ENCODE data around the gene TAX1BP1. TPM values are rescaled to one million over a fixed set of nuclear protein-coding genes. Genes with fewer than 3 reads are reported as not detected.

Gene TAX1BP1
- total RNA-seq, 1 donor from 2014 or later, result 87.6 TPM

DNA sequence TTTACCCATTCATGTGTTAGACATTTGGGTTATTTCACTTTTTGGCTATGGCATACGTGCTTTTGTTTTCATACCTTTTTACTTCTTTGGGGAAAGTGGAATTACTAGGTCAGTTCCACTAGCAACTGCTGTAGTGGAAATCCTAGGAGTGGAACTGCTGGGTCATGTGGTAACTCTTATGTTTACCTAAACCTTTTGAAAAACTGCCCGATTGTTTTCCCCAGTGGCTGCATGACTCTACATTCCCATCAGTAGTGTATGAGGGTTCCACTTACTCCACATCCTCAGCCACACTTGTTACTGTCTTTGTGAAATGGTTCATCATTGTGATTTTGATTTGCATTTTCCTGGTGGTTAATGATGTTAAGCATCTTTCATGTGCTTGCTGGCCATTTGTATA lies 82.3 kb downstream of the TAX1BP1 start:
- H3K27me3 Mint-ChIP-seq, result no peaks in the 10 kb centered on the region
- no peaks in the 10 kb centered on the region for H3K9me3 Mint-ChIP-seq
- H3K4me3 Mint-ChIP-seq, result no peak overlapping the region
- no peak for DNase-seq (ENCODE audit: extremely low spot score, unreplicated experiment)
- TF ChIP-seq CTCF (conservative IDR thresholded peaks at IDR 0.05), result no peak
- H3K36me3 Mint-ChIP-seq, result peaks cover 24% of the 10 kb centered on the region
- no peaks in the 10 kb centered on the region for H3K4me1 Mint-ChIP-seq (ENCODE audit: unreplicated experiment)
- no peak overlapping the region for H3K27ac Mint-ChIP-seq

DNA sequence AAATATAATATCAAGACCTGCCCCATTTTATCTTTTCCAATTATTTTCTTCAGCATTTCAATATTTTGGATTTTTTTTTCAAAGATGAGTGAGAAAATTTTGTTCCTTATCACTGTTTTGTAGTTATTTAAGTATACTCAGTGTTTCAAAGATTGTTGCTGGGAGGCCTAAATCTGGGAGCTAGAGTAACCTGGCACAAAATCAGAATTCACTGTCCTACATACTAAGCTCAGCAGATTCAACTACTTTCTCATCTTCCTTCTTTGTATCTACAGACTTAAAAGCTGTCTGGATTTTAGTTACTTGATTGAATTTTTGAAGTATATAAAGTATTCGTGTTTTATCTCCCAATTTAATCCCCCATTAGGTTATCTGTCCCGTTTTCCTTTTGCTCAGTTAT lies 85.9 kb downstream of the TAX1BP1 start:
- no peaks in the 10 kb centered on the region for H3K9me3 Mint-ChIP-seq
- no peaks in the 10 kb centered on the region for H3K27me3 Mint-ChIP-seq
- H3K27ac Mint-ChIP-seq, result no peak overlapping the region
- no peak for DNase-seq (ENCODE audit: extremely low spot score, unreplicated experiment)
- peaks cover 17% of the 10 kb centered on the region for H3K36me3 Mint-ChIP-seq
- no peaks in the 10 kb centered on the region for H3K4me1 Mint-ChIP-seq (ENCODE audit: unreplicated experiment)
- no peak for TF ChIP-seq CTCF (conservative IDR thresholded peaks at IDR 0.05)
- no peak overlapping the region for H3K4me3 Mint-ChIP-seq

DNA sequence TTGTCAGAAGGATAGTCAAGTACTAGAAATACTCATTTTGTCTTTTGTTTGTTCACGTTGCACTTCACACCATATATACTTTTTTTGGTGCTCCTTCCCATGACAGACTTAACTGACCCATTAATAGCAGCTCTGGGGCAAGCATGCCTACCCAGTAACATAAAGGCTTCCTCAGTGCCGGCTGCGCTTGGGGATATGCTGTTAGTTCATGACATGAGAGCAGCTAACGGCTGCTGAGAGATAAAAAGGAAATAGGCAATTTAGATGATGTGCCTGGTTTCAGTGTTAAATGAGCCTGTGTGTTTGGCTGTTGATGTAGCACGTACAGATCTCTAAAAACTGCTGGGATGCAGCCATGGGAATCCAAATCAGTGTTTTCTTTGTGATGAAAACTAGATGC lies 86.4 kb downstream of the TAX1BP1 start:
- no peak for TF ChIP-seq CTCF (conservative IDR thresholded peaks at IDR 0.05)
- Mint-ChIP-seq H3K9me3 (no peaks in the 10 kb centered on the region), H3K4me1 (ENCODE audit: unreplicated experiment) (no peaks in the 10 kb centered on the region), H3K4me3 (no peak overlapping the region), H3K36me3 (peaks cover 20% of the 10 kb centered on the region), H3K27ac (no peak overlapping the region), H3K27me3 (no peaks in the 10 kb centered on the region)
- DNase-seq (ENCODE audit: extremely low spot score, unreplicated experiment), result no peak

DNA sequence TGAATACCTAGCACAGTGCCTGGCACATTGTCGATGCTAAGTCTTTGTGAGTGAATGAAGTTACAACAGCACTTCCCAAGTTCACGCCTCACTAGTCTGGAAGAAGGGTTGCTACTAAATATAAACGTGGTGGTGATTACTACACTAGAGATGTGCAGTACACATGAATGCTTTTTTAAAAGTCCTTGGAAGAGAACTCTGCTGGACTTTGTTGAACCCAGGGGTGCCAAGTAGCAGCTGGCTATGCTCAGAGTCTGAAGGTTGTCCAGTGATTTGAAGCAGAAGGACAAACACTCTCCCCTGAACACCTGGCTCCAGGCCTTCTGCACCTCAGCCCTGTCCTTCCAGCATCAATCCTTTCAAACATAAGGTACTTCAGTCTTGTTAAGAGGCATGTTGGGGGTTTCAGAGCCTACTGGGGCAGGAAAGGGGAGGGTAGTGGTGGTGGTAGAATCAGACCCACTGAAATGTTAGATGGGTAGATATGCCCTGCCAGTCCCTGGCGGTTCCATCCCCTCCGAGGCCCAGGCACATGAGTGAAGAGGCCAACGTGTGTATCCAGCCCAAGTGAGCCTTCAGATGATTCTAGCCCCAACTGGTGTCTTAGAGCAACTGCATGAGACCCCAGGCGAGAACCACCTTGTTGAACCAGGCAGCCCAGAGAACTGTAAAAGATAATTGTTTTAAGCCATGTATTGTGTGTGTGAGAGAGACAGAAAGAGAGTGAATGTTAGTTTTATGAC lies 94.4 kb downstream of the TAX1BP1 start:
- H3K27me3 Mint-ChIP-seq, result no peaks in the 10 kb centered on the region
- no peak for TF ChIP-seq CTCF (conservative IDR thresholded peaks at IDR 0.05)
- H3K36me3 Mint-ChIP-seq, result peaks cover 10% of the 10 kb centered on the region
- no peaks in the 10 kb centered on the region for H3K4me1 Mint-ChIP-seq (ENCODE audit: unreplicated experiment)
- DNase-seq (ENCODE audit: extremely low spot score, unreplicated experiment), result no peak
- no peak overlapping the region for H3K27ac Mint-ChIP-seq
- H3K9me3 Mint-ChIP-seq, result no peaks in the 10 kb centered on the region
- H3K4me3 Mint-ChIP-seq, result no peak overlapping the region

GRCh38 chr7:27835376-27835775 lies 95.4 kb downstream of the TAX1BP1 start:
- Mint-ChIP-seq H3K36me3 (peaks cover 10% of the 10 kb centered on the region), H3K9me3 (no peaks in the 10 kb centered on the region), H3K4me3 (no peak overlapping the region), H3K27ac (no peak overlapping the region), H3K27me3 (no peaks in the 10 kb centered on the region), H3K4me1 (ENCODE audit: unreplicated experiment) (no peaks in the 10 kb centered on the region)
- no peak for TF ChIP-seq CTCF (conservative IDR thresholded peaks at IDR 0.05)
- no peak for DNase-seq (ENCODE audit: extremely low spot score, unreplicated experiment)

All from type B pancreatic cell (in vitro differentiated cells).